ENCODE measurements around the gene LAMB1.
A peak's percentile ranks its signal among the peaks of the same experiment; 100 is the strongest.

Gene LAMB1

DNA sequence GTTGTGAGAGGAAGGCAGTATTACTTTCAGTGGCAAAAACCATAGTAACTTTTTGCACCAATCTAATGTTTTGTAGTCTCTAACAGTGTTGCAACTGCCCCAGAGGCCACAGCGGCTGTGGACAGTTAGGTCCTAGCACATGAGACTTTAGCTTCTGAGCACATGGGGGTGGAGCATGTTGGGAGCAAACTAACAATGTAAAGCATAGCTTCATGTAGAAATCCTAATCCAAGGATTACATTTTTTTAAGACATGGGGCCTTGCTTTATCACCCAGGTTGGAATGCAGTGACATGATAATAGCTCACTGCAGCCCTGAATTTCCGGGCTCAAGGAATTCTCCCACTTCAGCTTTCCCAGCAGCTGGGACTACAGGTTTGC, 49.0 kb downstream of the LAMB1 start:
- TF ChIP-seq CTCF (IDR thresholded peaks at IDR 0.05; ENCODE audit: control insufficient read depth, insufficient read depth, low read depth, low read length, missing control alignments), result no peak
- no peak for DNase-seq (ENCODE audit: low read depth)

GRCh38 chr7:107953265-107953923, 49.6 kb downstream of the LAMB1 start:
- no peak for DNase-seq (ENCODE audit: low read depth)
- TF ChIP-seq CTCF (IDR thresholded peaks at IDR 0.05; ENCODE audit: control insufficient read depth, insufficient read depth, low read depth, low read length, missing control alignments), result no peak
- no peak overlapping the region for H3K4me3 ChIP-seq (ENCODE audit: control insufficient read depth, low read depth, low read length)

More for the DNA sequence above, 49.0 kb downstream of the LAMB1 start:
- no peak overlapping the region for H3K4me3 ChIP-seq (ENCODE audit: control insufficient read depth, low read depth, low read length)

- no peak for DNase-seq (ENCODE audit: low read depth)
- TF ChIP-seq CTCF (IDR thresholded peaks at IDR 0.05; ENCODE audit: control insufficient read depth, insufficient read depth, low read depth, low read length, missing control alignments), result no peak
- no peak overlapping the region for H3K4me3 ChIP-seq (ENCODE audit: control insufficient read depth, low read depth, low read length)
Measured at GRCh38 chr7:107951896-107952295, 51.1 kb downstream of the LAMB1 start.

DNA sequence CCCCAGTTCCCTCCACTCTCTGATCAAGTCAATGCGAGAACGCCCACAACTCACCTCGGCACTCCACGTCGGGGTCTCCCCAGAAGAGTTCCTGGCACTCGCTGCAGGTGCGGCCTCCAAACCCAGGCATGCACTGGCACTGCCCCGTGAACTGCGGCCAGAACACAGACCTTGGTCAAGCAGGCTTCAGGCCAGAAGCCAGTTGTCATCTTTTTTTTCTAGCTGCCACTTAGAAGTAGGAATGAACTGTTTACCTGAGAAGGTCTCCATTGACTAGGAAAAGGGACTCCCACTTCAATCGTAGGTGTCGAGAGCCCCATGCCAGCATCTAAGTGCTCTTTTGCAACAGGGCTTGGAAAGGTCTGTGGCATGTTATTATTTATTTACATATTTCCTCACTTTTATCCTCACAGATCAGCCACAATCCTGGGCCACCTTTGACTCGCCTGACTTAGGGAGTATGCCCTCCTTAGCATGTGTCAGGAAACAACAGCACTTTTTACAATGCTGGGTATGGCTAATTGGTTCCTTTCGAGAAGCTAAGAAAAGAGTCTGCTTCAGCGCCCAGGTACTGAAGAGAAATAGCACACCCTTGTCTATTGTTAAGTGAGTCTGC, 51.7 kb downstream of the LAMB1 start:
- H3K4me3 ChIP-seq (ENCODE audit: control insufficient read depth, low read depth, low read length), result no peak overlapping the region
- DNase-seq (ENCODE audit: low read depth), result no peak
- TF ChIP-seq CTCF (IDR thresholded peaks at IDR 0.05; ENCODE audit: control insufficient read depth, insufficient read depth, low read depth, low read length, missing control alignments), result no peak

DNA sequence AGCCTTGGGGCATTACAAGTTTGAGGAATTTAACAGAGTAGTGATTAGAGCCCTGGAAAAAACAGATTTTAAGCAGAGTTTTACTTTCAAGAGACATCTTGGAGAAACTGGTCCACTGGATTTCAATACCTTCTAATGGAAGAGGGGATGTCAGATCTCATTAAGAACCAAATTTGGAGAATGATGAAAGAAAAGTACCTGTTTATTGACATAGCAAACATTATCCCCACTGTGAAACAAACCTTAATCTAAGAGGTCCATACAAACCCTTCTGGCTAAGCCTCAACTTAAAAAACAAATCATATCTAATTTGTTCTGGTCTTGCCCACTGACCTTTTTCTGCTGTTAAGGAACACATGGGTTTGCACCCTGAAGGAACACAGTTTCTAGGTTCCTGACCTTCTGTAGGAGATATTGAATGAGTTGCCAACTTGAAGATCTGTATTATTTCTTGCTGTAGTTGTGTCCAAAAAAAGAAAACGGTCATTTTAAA, 53.5 kb downstream of the LAMB1 start:
- no peak for DNase-seq (ENCODE audit: low read depth)
- no peak overlapping the region for H3K4me3 ChIP-seq (ENCODE audit: control insufficient read depth, low read depth, low read length)
- no peak for TF ChIP-seq CTCF (IDR thresholded peaks at IDR 0.05; ENCODE audit: control insufficient read depth, insufficient read depth, low read depth, low read length, missing control alignments)

DNA sequence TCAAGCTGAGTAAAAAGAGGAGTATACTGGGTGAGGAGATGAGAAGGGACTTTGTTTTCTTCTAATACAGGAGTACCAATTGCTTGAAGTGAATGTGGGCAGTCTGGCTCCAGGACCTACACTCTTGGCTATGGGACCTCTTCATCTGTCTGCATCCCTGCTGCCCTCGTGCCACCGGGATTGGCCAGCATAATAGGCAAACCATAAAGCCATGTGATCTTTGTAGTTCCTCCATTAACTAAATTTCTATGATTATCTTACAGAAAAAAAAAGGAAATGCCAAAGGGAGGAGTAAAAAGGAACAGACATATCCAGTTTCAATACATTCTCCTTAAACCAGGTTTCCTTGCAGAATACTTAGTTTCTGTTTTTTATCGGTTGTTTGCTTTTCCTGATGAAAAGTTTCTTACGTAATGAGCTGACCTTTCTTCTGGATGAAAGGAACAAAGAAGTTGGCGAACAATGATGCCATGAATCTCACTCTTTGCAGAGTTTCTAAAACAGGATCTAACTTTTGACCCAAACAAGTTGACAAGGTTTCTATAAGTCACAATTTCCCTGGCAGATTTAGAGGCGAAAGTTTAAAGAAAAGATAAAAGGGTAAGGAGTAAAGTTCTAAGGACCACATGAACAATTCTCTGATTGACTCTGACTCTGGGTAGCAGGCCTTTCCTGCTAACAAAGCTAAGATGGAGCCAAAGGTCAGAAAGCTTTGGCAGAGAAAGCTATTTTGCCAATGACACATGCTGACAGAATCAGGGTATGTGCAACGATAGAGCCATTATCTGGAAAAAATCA, 54.1 kb downstream of the LAMB1 start:
- peak; percentile 81 for DNase-seq (ENCODE audit: low read depth)
- H3K4me3 ChIP-seq (ENCODE audit: control insufficient read depth, low read depth, low read length), result no peak overlapping the region
- TF ChIP-seq CTCF (IDR thresholded peaks at IDR 0.05; ENCODE audit: control insufficient read depth, insufficient read depth, low read depth, low read length, missing control alignments), result no peak

All from AG09309 (cell line).